Activated CD4-positive, alpha-beta T cell treated with anti-CD3 and anti-CD28 coated beads, Interleukin-2, amount 10 ng/mL, durations not matched to agents 24 days and 14 days (primary cell): Measurements from ENCODE around the gene TMEM80. TPM values are rescaled to one million over a fixed set of nuclear protein-coding genes. Genes with fewer than 3 reads are reported as not detected.
"Not testable (repeated sequence)": the region's sequence is repeated elsewhere in the genome, so short reads cannot be mapped to it uniquely, and the experiment has no call there.

Experiments
- DNase-seq: peaks from one replicate; pipeline ENCODE4 v3.0.0; 2022
- H3K27ac Mint-ChIP-seq: one replicate; pipeline ENCODE4 v1.8.0; 2022; ENCODE audit warnings: mild to moderate bottlenecking, mixed read lengths
- H3K27me3 Mint-ChIP-seq: one replicate; pipeline ENCODE4 v1.8.0; 2022; ENCODE audit warnings: mixed read lengths
- H3K36me3 Mint-ChIP-seq: one replicate; pipeline ENCODE4 v1.8.0; 2022; ENCODE audit warnings: low read depth, mild to moderate bottlenecking, mixed read lengths
- H3K4me1 Mint-ChIP-seq: one replicate; pipeline ENCODE4 v1.8.0; 2021; ENCODE audit warnings: mixed read lengths
- H3K4me3 Mint-ChIP-seq: one replicate; pipeline ENCODE4 v1.8.0; 2022; ENCODE audit warnings: mild to moderate bottlenecking, moderate library complexity, mixed read lengths
- H3K9me3 Mint-ChIP-seq: one replicate; pipeline ENCODE4 v1.8.0; 2021; ENCODE audit warnings: mixed read lengths
- intact Hi-C: fragments of 100-400 bp; cut with micrococcal nuclease; formaldehyde crosslinking; loops from one replicate; pipeline ENCODE4 v1.15.1; 2023
- total RNA-seq: library from RNA; stranded (reverse); gene quantifications from 2 replicates; pipeline ENCODE4 v1.2.3, GENCODE V29; 2022

TMEM80 gene
- total RNA-seq, 1 donor from 2014 or later = 12.3 TPM

GRCh38 chr11:724778-725386, 29.3 kb downstream of the TMEM80 start:
- Mint-ChIP-seq H3K4me1 (peaks cover 13% of the 10 kb centered on the region), H3K4me3 (peak overlapping the region; percentile 76), H3K27ac (peak overlapping the region; percentile 72), H3K9me3 (no peaks in the 10 kb centered on the region), H3K27me3 (peaks cover 13% of the 10 kb centered on the region), H3K36me3 (no peaks in the 10 kb centered on the region)
- intact Hi-C loops = loop anchor here (5.0 kb wide), 1 partner anchor 148 kb away; the partner anchor contains the start of gene PHRF1
- DNase-seq = no peak

- peak; percentile 74 for DNase-seq
- peaks cover 13% of the 10 kb centered on the region for H3K4me1 Mint-ChIP-seq
These were observed 30.1 kb downstream of the TMEM80 start for GRCh38 chr11:725624-726202.

GRCh38 chr11:726278-727220, 30.9 kb downstream of the TMEM80 start:
- H3K4me1 Mint-ChIP-seq = peaks cover 11% of the 10 kb centered on the region
- no peaks in the 10 kb centered on the region for H3K9me3 Mint-ChIP-seq
- peak overlapping the region; percentile 62 for H3K27ac Mint-ChIP-seq
- H3K36me3 Mint-ChIP-seq = no peaks in the 10 kb centered on the region
- H3K4me3 Mint-ChIP-seq = peak overlapping the region; percentile 69
- DNase-seq = peak; percentile 88
- peaks cover 8% of the 10 kb centered on the region for H3K27me3 Mint-ChIP-seq
- intact Hi-C loops = loop anchor here (2.0 kb wide), 1 partner anchor 32 kb away; the partner anchor contains the start of genes DEAF1 and TMEM80

More at GRCh38 chr11:725624-726202, 30.1 kb downstream of the TMEM80 start:
- Mint-ChIP-seq H3K36me3 (no peaks in the 10 kb centered on the region), H3K27ac (no peak overlapping the region), H3K4me3 (peak overlapping the region; percentile 76), H3K27me3 (peaks cover 9% of the 10 kb centered on the region), H3K9me3 (no peaks in the 10 kb centered on the region)
- intact Hi-C loops = loop anchor here (2.0 kb wide), 1 partner anchor 31 kb away; the partner anchor contains the start of genes DEAF1 and TMEM80

- Mint-ChIP-seq H3K27ac (no peak overlapping the region), H3K9me3 (no peaks in the 10 kb centered on the region), H3K36me3 (no peaks in the 10 kb centered on the region), H3K27me3 (peaks cover 8% of the 10 kb centered on the region), H3K4me3 (no peak overlapping the region), H3K4me1 (peaks cover 10% of the 10 kb centered on the region)
- intact Hi-C loops = loop anchor here (2.0 kb wide), 1 partner anchor 32 kb away; the partner anchor contains the start of genes DEAF1 and TMEM80
- no peak for DNase-seq
These were observed 31.7 kb downstream of the TMEM80 start for GRCh38 chr11:727281-727701.

GRCh38 chr11:727859-728748, 32.5 kb downstream of the TMEM80 start:
- peaks cover 8% of the 10 kb centered on the region for H3K4me1 Mint-ChIP-seq
- no peaks in the 10 kb centered on the region for H3K36me3 Mint-ChIP-seq
- DNase-seq = peak; percentile 95
- no peak overlapping the region for H3K4me3 Mint-ChIP-seq
- intact Hi-C loops = loop anchor here (2.0 kb wide), 2 partner anchors 19 to 33 kb away; partner anchors contain the start of genes DEAF1, TALDO1 and TMEM80
- no peak overlapping the region for H3K27ac Mint-ChIP-seq
- peaks cover 5% of the 10 kb centered on the region for H3K27me3 Mint-ChIP-seq
- no peaks in the 10 kb centered on the region for H3K9me3 Mint-ChIP-seq

GRCh38 chr11:728901-729491, 33.4 kb downstream of the TMEM80 start:
- no peak overlapping the region for H3K27ac Mint-ChIP-seq
- intact Hi-C loops = loop anchor here (2.0 kb wide), 1 partner anchor 18 kb away; the partner anchor contains the start of gene TALDO1
- peaks cover 7% of the 10 kb centered on the region for H3K4me1 Mint-ChIP-seq
- no peaks in the 10 kb centered on the region for H3K9me3 Mint-ChIP-seq
- H3K36me3 Mint-ChIP-seq = no peaks in the 10 kb centered on the region
- peaks cover 4% of the 10 kb centered on the region for H3K27me3 Mint-ChIP-seq
- DNase-seq = no peak
- H3K4me3 Mint-ChIP-seq = no peak overlapping the region

GRCh38 chr11:729492-730074, 34.0 kb downstream of the TMEM80 start:
- no peak for DNase-seq
- Mint-ChIP-seq H3K27ac (no peak overlapping the region), H3K36me3 (no peaks in the 10 kb centered on the region), H3K27me3 (peaks cover 4% of the 10 kb centered on the region), H3K4me1 (peaks cover 5% of the 10 kb centered on the region), H3K4me3 (no peak overlapping the region), H3K9me3 (no peaks in the 10 kb centered on the region)
- intact Hi-C loops = loop anchor here (2.0 kb wide), 1 partner anchor 17 kb away; the partner anchor contains the start of gene TALDO1

- Mint-ChIP-seq H3K9me3 (no peaks in the 10 kb centered on the region), H3K4me3 (no peak overlapping the region), H3K27me3 (peaks cover 8% of the 10 kb centered on the region), H3K36me3 (no peaks in the 10 kb centered on the region), H3K4me1 (peaks cover 14% of the 10 kb centered on the region), H3K27ac (no peak overlapping the region)
- intact Hi-C loops = no loop called here
- DNase-seq = no peak
These were observed 37.5 kb downstream of the TMEM80 start for GRCh38 chr11:733072-733471.

GRCh38 chr11:734541-734940, 38.9 kb downstream of the TMEM80 start:
- H3K4me3 Mint-ChIP-seq, H3K9me3 Mint-ChIP-seq, DNase-seq, H3K27ac Mint-ChIP-seq, H3K36me3 Mint-ChIP-seq, intact Hi-C loops: not testable (repeated sequence)
- Mint-ChIP-seq H3K27me3 (peaks cover 15% of the 10 kb centered on the region), H3K4me1 (peaks cover 14% of the 10 kb centered on the region)

- H3K9me3 Mint-ChIP-seq = no peaks in the 10 kb centered on the region
- H3K4me1 Mint-ChIP-seq = peaks cover 14% of the 10 kb centered on the region
- no peak overlapping the region for H3K27ac Mint-ChIP-seq
- peak overlapping the region; percentile 68 for H3K4me3 Mint-ChIP-seq
- intact Hi-C loops = no loop called here
- no peak for DNase-seq
- H3K27me3 Mint-ChIP-seq = peaks cover 15% of the 10 kb centered on the region
- H3K36me3 Mint-ChIP-seq = no peaks in the 10 kb centered on the region
These were observed 41.8 kb downstream of the TMEM80 start for GRCh38 chr11:737366-737765.

GRCh38 chr11:737899-738298, 42.3 kb downstream of the TMEM80 start:
- H3K36me3 Mint-ChIP-seq, H3K9me3 Mint-ChIP-seq, DNase-seq, intact Hi-C loops, H3K27ac Mint-ChIP-seq: not testable (repeated sequence)
- H3K4me1 Mint-ChIP-seq = peaks cover 14% of the 10 kb centered on the region
- H3K27me3 Mint-ChIP-seq = peaks cover 15% of the 10 kb centered on the region
- H3K4me3 Mint-ChIP-seq = peak overlapping the region; percentile 68

- Mint-ChIP-seq H3K4me3 (no peak overlapping the region), H3K27ac (no peak overlapping the region), H3K9me3 (no peaks in the 10 kb centered on the region), H3K4me1 (peaks cover 13% of the 10 kb centered on the region), H3K27me3 (peaks cover 13% of the 10 kb centered on the region), H3K36me3 (no peaks in the 10 kb centered on the region)
- intact Hi-C loops = no loop called here
- no peak for DNase-seq
These were observed 46.5 kb downstream of the TMEM80 start for GRCh38 chr11:742156-742546.
